Neural cell (in vitro differentiated cells): Measurements from ENCODE around the gene COL19A1.

Source experiments
- EZH2 ChIP-seq: fragments of 200-600, 300-800 bp; shearing (Covaris generic), sonication (generic); IDR thresholded peaks from 2 replicates; pipeline ENCODE4 v1.6.1; 2014; ENCODE audit warnings: antibody characterized with exemption, low read length, borderline replicate concordance, mild to moderate bottlenecking; ENCODE audit not compliant: insufficient read depth, poor library complexity, severe bottlenecking
- MXI1 ChIP-seq: fragments of 450-650 bp; conservative IDR thresholded peaks from 2 replicates; pipeline ENCODE4 v1.6.1; 2014; ENCODE audit warnings: antibody characterized with exemption, mild to moderate bottlenecking; ENCODE audit not compliant: poor library complexity, severe bottlenecking
- POLR2AphosphoS5 ChIP-seq: IDR thresholded peaks from 2 replicates; pipeline ENCODE4 v1.6.1; 2012
- RAD21 ChIP-seq: fragments of 450-650 bp; conservative IDR thresholded peaks from 2 replicates; pipeline ENCODE4 v1.6.1; 2014; ENCODE audit warnings: antibody characterized with exemption, mild to moderate bottlenecking, moderate library complexity
- SMC3 ChIP-seq: fragments of 450-650 bp; conservative IDR thresholded peaks from 2 replicates; pipeline ENCODE4 v1.6.1; 2014; ENCODE audit warnings: antibody characterized with exemption, mild to moderate bottlenecking, moderate library complexity; ENCODE audit not compliant: poor library complexity
- TAF1 ChIP-seq: IDR thresholded peaks from 2 replicates; pipeline ENCODE4 v1.6.1; 2012; ENCODE audit warnings: low read depth
- TF ChIP-seq, protein P1 (sequence below): fragments of 450-650 bp; IDR thresholded peaks from 2 replicates; pipeline ENCODE4 v1.5.1; 2014; ENCODE audit warnings: antibody characterized with exemption, mild to moderate bottlenecking, moderate library complexity; ENCODE audit not compliant: poor library complexity, severe bottlenecking
- TF ChIP-seq, protein P2 (sequence below): IDR thresholded peaks from 2 replicates; pipeline ENCODE4 v1.6.1; 2012; ENCODE audit warnings: borderline replicate concordance

DNA sequence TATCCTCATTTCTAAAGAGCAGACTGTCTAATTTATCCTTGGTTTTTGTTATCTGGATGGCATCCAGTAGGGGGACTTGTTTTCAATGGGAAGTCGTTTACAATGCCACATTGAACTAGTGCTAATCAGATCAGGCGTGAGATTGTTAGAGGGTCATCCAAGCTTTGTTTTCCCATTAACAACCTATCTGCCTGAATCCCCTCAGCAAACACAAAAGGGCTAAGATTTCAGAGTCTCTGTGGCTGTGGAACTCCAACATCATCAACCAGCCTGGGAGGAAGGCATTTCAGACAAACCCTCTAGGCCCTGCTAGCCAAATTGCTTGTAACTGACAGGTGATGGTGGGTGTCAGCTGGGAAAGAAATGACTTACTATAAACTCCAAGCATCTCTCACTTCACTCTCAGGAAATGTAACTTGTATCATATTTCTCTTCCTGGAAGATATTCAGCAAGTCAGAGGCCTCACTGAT lies 47.7 kb downstream of the COL19A1 start:
- TF ChIP-seq, protein P1, sequence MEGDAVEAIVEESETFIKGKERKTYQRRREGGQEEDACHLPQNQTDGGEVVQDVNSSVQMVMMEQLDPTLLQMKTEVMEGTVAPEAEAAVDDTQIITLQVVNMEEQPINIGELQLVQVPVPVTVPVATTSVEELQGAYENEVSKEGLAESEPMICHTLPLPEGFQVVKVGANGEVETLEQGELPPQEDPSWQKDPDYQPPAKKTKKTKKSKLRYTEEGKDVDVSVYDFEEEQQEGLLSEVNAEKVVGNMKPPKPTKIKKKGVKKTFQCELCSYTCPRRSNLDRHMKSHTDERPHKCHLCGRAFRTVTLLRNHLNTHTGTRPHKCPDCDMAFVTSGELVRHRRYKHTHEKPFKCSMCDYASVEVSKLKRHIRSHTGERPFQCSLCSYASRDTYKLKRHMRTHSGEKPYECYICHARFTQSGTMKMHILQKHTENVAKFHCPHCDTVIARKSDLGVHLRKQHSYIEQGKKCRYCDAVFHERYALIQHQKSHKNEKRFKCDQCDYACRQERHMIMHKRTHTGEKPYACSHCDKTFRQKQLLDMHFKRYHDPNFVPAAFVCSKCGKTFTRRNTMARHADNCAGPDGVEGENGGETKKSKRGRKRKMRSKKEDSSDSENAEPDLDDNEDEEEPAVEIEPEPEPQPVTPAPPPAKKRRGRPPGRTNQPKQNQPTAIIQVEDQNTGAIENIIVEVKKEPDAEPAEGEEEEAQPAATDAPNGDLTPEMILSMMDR, result no peak
- TF ChIP-seq, protein P2, sequence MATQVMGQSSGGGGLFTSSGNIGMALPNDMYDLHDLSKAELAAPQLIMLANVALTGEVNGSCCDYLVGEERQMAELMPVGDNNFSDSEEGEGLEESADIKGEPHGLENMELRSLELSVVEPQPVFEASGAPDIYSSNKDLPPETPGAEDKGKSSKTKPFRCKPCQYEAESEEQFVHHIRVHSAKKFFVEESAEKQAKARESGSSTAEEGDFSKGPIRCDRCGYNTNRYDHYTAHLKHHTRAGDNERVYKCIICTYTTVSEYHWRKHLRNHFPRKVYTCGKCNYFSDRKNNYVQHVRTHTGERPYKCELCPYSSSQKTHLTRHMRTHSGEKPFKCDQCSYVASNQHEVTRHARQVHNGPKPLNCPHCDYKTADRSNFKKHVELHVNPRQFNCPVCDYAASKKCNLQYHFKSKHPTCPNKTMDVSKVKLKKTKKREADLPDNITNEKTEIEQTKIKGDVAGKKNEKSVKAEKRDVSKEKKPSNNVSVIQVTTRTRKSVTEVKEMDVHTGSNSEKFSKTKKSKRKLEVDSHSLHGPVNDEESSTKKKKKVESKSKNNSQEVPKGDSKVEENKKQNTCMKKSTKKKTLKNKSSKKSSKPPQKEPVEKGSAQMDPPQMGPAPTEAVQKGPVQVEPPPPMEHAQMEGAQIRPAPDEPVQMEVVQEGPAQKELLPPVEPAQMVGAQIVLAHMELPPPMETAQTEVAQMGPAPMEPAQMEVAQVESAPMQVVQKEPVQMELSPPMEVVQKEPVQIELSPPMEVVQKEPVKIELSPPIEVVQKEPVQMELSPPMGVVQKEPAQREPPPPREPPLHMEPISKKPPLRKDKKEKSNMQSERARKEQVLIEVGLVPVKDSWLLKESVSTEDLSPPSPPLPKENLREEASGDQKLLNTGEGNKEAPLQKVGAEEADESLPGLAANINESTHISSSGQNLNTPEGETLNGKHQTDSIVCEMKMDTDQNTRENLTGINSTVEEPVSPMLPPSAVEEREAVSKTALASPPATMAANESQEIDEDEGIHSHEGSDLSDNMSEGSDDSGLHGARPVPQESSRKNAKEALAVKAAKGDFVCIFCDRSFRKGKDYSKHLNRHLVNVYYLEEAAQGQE, result no peak
- TF ChIP-seq TAF1 (no peak), EZH2 (no peak), POLR2AphosphoS5 (no peak), SMC3 (no peak), RAD21 (no peak), MXI1 (no peak)
